Dendritic cell treated with granulocyte-macrophage colony-stimulating factor and Interleukin-4, amounts not matched to agents 40 ng/mL and 50 ng/mL, for 4 days (primary cell): Measurements from ENCODE around the gene COBL.

Experiments
- H3K27ac Mint-ChIP-seq: one replicate; pipeline ENCODE4 v1.8.0; 2022; ENCODE audit warnings: mild to moderate bottlenecking, mixed read lengths
- H3K27me3 Mint-ChIP-seq: one replicate; pipeline ENCODE4 v1.8.0; 2022; ENCODE audit warnings: mild to moderate bottlenecking, mixed read lengths
- H3K36me3 Mint-ChIP-seq: one replicate; pipeline ENCODE4 v1.8.0; 2022; ENCODE audit warnings: low read depth, mixed read lengths
- H3K4me1 Mint-ChIP-seq: one replicate; pipeline ENCODE4 v1.8.0; 2022; ENCODE audit warnings: low read depth, mixed read lengths
- H3K4me3 Mint-ChIP-seq: one replicate; pipeline ENCODE4 v1.8.0; 2022; ENCODE audit warnings: mild to moderate bottlenecking, moderate library complexity, mixed read lengths
- H3K9me3 Mint-ChIP-seq: one replicate; pipeline ENCODE4 v1.8.0; 2022; ENCODE audit warnings: mixed read lengths
- intact Hi-C: fragments of 100-400 bp; cut with micrococcal nuclease; formaldehyde crosslinking; loops from one replicate; pipeline ENCODE4 v1.15.0; 2022

The COBL gene

GRCh38 chr7:51255036-51255435 lies 61.6 kb downstream of the COBL start:
- H3K9me3 Mint-ChIP-seq, result no peaks in the 10 kb centered on the region
- H3K27ac Mint-ChIP-seq, result no peak overlapping the region
- intact Hi-C loops, result no loop called here
- H3K36me3 Mint-ChIP-seq, result no peaks in the 10 kb centered on the region
- no peak overlapping the region for H3K4me3 Mint-ChIP-seq
- H3K27me3 Mint-ChIP-seq, result peaks cover 3% of the 10 kb centered on the region
- no peaks in the 10 kb centered on the region for H3K4me1 Mint-ChIP-seq

GRCh38 chr7:51253157-51253556 lies 63.5 kb downstream of the COBL start:
- no peaks in the 10 kb centered on the region for H3K36me3 Mint-ChIP-seq
- H3K4me1 Mint-ChIP-seq, result no peaks in the 10 kb centered on the region
- no peak overlapping the region for H3K27ac Mint-ChIP-seq
- H3K4me3 Mint-ChIP-seq, result no peak overlapping the region
- intact Hi-C loops, result no loop called here
- H3K9me3 Mint-ChIP-seq, result no peaks in the 10 kb centered on the region
- peaks cover 3% of the 10 kb centered on the region for H3K27me3 Mint-ChIP-seq

GRCh38 chr7:51251290-51251689 lies 65.3 kb downstream of the COBL start:
- Mint-ChIP-seq H3K27me3 (peaks cover 3% of the 10 kb centered on the region), H3K9me3 (no peaks in the 10 kb centered on the region), H3K36me3 (no peaks in the 10 kb centered on the region), H3K27ac (no peak overlapping the region), H3K4me1 (no peaks in the 10 kb centered on the region), H3K4me3 (no peak overlapping the region)
- intact Hi-C loops, result no loop called here

- Mint-ChIP-seq H3K9me3 (no peaks in the 10 kb centered on the region), H3K27me3 (peaks cover 3% of the 10 kb centered on the region), H3K27ac (no peak overlapping the region)
These were observed 66.1 kb downstream of the COBL start for GRCh38 chr7:51250512-51250911.

GRCh38 chr7:51249991-51250390 lies 66.6 kb downstream of the COBL start:
- Mint-ChIP-seq H3K4me3 (no peak overlapping the region), H3K4me1 (peaks cover 2% of the 10 kb centered on the region), H3K9me3 (no peaks in the 10 kb centered on the region), H3K27ac (no peak overlapping the region), H3K36me3 (no peaks in the 10 kb centered on the region), H3K27me3 (peaks cover 3% of the 10 kb centered on the region)
- intact Hi-C loops, result no loop called here

More at GRCh38 chr7:51250512-51250911, 66.1 kb downstream of the COBL start:
- intact Hi-C loops, result no loop called here
- H3K4me3 Mint-ChIP-seq, result no peak overlapping the region
- no peaks in the 10 kb centered on the region for H3K36me3 Mint-ChIP-seq
- H3K4me1 Mint-ChIP-seq, result no peaks in the 10 kb centered on the region

GRCh38 chr7:51249187-51249945 lies 67.2 kb downstream of the COBL start:
- no peak overlapping the region for H3K27ac Mint-ChIP-seq
- no peaks in the 10 kb centered on the region for H3K36me3 Mint-ChIP-seq
- peaks cover 9% of the 10 kb centered on the region for H3K4me1 Mint-ChIP-seq
- no peak overlapping the region for H3K4me3 Mint-ChIP-seq
- H3K9me3 Mint-ChIP-seq, result no peaks in the 10 kb centered on the region
- H3K27me3 Mint-ChIP-seq, result peaks cover 1% of the 10 kb centered on the region
- intact Hi-C loops, result no loop called here

- intact Hi-C loops, result no loop called here
These were observed 70.1 kb downstream of the COBL start for GRCh38 chr7:51246258-51247245.

GRCh38 chr7:51244885-51245284 lies 71.7 kb downstream of the COBL start:
- Mint-ChIP-seq H3K4me3 (no peak overlapping the region), H3K36me3 (no peaks in the 10 kb centered on the region), H3K4me1 (peaks cover 9% of the 10 kb centered on the region), H3K27me3 (no peaks in the 10 kb centered on the region), H3K27ac (no peak overlapping the region), H3K9me3 (no peaks in the 10 kb centered on the region)
- intact Hi-C loops, result no loop called here

More at GRCh38 chr7:51246258-51247245, 70.1 kb downstream of the COBL start:
- Mint-ChIP-seq H3K36me3 (no peaks in the 10 kb centered on the region), H3K27ac (no peak overlapping the region), H3K4me1 (peaks cover 9% of the 10 kb centered on the region), H3K4me3 (no peak overlapping the region), H3K9me3 (no peaks in the 10 kb centered on the region), H3K27me3 (no peaks in the 10 kb centered on the region)

- Mint-ChIP-seq H3K4me1 (peaks cover 9% of the 10 kb centered on the region), H3K27me3 (no peaks in the 10 kb centered on the region), H3K36me3 (no peaks in the 10 kb centered on the region), H3K4me3 (no peak overlapping the region), H3K9me3 (no peaks in the 10 kb centered on the region), H3K27ac (no peak overlapping the region)
- intact Hi-C loops, result no loop called here
These were observed 72.6 kb downstream of the COBL start for GRCh38 chr7:51244053-51244452.

GRCh38 chr7:51243631-51244030 lies 73.0 kb downstream of the COBL start:
- H3K4me3 Mint-ChIP-seq, result no peak overlapping the region
- no peaks in the 10 kb centered on the region for H3K9me3 Mint-ChIP-seq
- H3K27ac Mint-ChIP-seq, result no peak overlapping the region
- H3K36me3 Mint-ChIP-seq, result no peaks in the 10 kb centered on the region
- intact Hi-C loops, result no loop called here
- peaks cover 9% of the 10 kb centered on the region for H3K4me1 Mint-ChIP-seq
- no peaks in the 10 kb centered on the region for H3K27me3 Mint-ChIP-seq

GRCh38 chr7:51242881-51243518 lies 73.6 kb downstream of the COBL start:
- intact Hi-C loops, result no loop called here
- no peaks in the 10 kb centered on the region for H3K27me3 Mint-ChIP-seq
- H3K36me3 Mint-ChIP-seq, result no peaks in the 10 kb centered on the region
- H3K4me1 Mint-ChIP-seq, result peaks cover 9% of the 10 kb centered on the region
- no peak overlapping the region for H3K4me3 Mint-ChIP-seq
- no peak overlapping the region for H3K27ac Mint-ChIP-seq
- no peaks in the 10 kb centered on the region for H3K9me3 Mint-ChIP-seq

- Mint-ChIP-seq H3K9me3 (no peaks in the 10 kb centered on the region), H3K36me3 (no peaks in the 10 kb centered on the region), H3K27me3 (no peaks in the 10 kb centered on the region), H3K27ac (no peak overlapping the region), H3K4me3 (no peak overlapping the region), H3K4me1 (peaks cover 9% of the 10 kb centered on the region)
- intact Hi-C loops, result no loop called here
These were observed 74.5 kb downstream of the COBL start for GRCh38 chr7:51242007-51242691.

- intact Hi-C loops, result no loop called here
- no peaks in the 10 kb centered on the region for H3K9me3 Mint-ChIP-seq
- H3K36me3 Mint-ChIP-seq, result no peaks in the 10 kb centered on the region
- no peak overlapping the region for H3K27ac Mint-ChIP-seq
- no peak overlapping the region for H3K4me3 Mint-ChIP-seq
- H3K4me1 Mint-ChIP-seq, result peaks cover 9% of the 10 kb centered on the region
- H3K27me3 Mint-ChIP-seq, result no peaks in the 10 kb centered on the region
These were observed 75.7 kb downstream of the COBL start for GRCh38 chr7:51240868-51241267.
